AG09309 (cell line): ENCODE results near the gene PNMA8A.

Experiments used
- DNase-seq: peaks from one replicate; pipeline ENCODE4 v3.0.0-alpha.2; 2010; ENCODE audit warnings: low read depth
- H3K4me3 ChIP-seq: 2 replicates; pipeline ENCODE4 v1.5.1; 2011; ENCODE audit warnings: mild to moderate bottlenecking, low read depth, low read length, moderate library complexity; ENCODE audit not compliant: control insufficient read depth
- CTCF ChIP-seq: IDR thresholded peaks from 2 replicates; pipeline ENCODE4 v1.5.1; 2011; ENCODE audit warnings: mild to moderate bottlenecking, low read depth, low read length, inconsistent platforms; ENCODE audit not compliant: insufficient read depth, control insufficient read depth; ENCODE audit errors: missing control alignments

The PNMA8A gene

GRCh38 chr19:46492841-46493235 is 21.5 kb upstream of the PNMA8A start:
- no peak overlapping the region for H3K4me3 ChIP-seq
- DNase-seq = no peak
- TF ChIP-seq CTCF = no peak

- no peak for TF ChIP-seq CTCF
- DNase-seq = no peak
- no peak overlapping the region for H3K4me3 ChIP-seq
Observed at GRCh38 chr19:46491975-46492682, 20.8 kb upstream of the PNMA8A start.

- TF ChIP-seq CTCF = no peak
- DNase-seq = no peak
- H3K4me3 ChIP-seq = no peak overlapping the region
Observed at GRCh38 chr19:46490774-46491173, 19.4 kb upstream of the PNMA8A start.

GRCh38 chr19:46489445-46490272 is 18.3 kb upstream of the PNMA8A start:
- no peak for DNase-seq

GRCh38 chr19:46488551-46488950 is 17.2 kb upstream of the PNMA8A start:
- no peak overlapping the region for H3K4me3 ChIP-seq
- TF ChIP-seq CTCF = no peak
- no peak for DNase-seq

More at GRCh38 chr19:46489445-46490272, 18.3 kb upstream of the PNMA8A start:
- H3K4me3 ChIP-seq = no peak overlapping the region
- peak; percentile 35 for TF ChIP-seq CTCF

- peak overlapping the region; percentile 2 for H3K4me3 ChIP-seq
- peak; percentile 98 for TF ChIP-seq CTCF
- no peak for DNase-seq
Observed at GRCh38 chr19:46487802-46488445, 16.6 kb upstream of the PNMA8A start.
